NOMO-1 (cell line): ENCODE measurements around the gene CRY1.

Source experiments
- DNase-seq, 2 experiments: peaks; one replicate each; lab custom pipeline; 2025; ENCODE audit not compliant: unreplicated experiment in 2 of 2; lab: John Stamatoyannopoulos, UW

The CRY1 gene

GRCh38 chr12:107093417-107094182, at the start of gene CRY1:
CRY1 (minus strand) TSS chr12:107093549; CDS start chr12:107092961, 588 bp downstream.
- peak; percentile 83 to 88 for DNase-seq

- DNase-seq, result no peak
These were observed 46.4 kb upstream of the CRY1 start for GRCh38 chr12:107139787-107140186.

- no peak for DNase-seq
These were observed 45.6 kb upstream of the CRY1 start for GRCh38 chr12:107138990-107139389.

DNA sequence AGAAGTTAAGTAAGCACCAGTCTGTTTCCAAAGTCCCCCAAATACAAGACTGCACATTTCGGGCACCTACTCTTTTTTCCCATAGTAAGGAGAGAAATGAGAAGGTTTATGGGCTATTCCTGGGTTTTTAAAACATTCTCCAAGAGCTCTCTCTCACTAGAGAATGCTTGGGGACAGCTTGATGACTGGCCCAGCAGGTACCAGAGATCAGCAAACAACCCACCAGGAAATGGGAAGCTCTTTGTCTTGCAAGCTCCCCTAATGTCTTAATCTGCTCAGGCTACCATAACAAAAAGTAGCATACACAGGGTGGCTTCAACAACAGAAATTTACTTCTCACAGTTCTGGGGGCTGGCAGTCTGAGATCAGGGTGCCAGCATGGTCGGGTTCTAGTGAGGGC, 41.8 kb upstream of the CRY1 start:
- DNase-seq, result no peak

GRCh38 chr12:107134558-107134957, 41.2 kb upstream of the CRY1 start:
- peak in 1 of 2 experiments; percentile 13 for DNase-seq

GRCh38 chr12:107133462-107133861, 40.1 kb upstream of the CRY1 start:
- DNase-seq, result no peak

DNA sequence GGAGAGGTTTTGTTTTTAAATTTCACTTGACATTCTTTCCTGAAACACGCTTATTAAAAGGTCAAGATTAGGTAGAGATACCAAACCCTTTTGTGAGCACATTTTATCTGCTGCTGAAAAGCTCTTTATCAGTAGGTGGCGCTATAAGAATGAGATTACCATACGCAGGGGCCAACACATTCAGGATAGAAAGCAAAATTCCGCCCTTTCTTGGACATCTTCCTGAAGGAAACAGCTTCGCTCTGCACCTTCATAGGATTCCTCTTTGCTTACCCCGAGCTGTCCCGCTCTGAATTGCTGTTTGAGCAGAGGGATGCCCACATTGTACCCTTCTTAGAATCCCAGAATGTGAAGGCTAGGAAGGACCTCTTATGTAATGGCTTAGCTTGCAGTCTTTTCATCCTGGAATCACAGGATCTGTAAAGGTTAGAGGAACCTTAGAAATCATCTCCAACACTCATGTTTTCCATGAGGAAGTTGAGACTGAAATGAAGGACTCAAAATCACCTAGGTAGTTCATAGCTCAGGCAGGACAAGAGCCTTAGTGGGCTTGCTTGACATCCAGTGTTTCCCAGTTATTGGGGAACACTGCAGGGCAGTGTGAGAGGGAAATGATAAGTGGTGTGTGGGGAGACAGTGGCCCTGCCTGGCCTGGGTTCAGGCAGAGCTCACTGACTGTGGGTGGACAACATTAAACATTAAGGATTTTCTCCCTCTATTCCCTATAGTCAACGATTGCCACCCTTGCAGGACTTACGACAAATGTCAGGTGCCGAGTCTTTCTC, 38.7 kb upstream of the CRY1 start:
- DNase-seq, result peak; percentile 7 to 37

DNA sequence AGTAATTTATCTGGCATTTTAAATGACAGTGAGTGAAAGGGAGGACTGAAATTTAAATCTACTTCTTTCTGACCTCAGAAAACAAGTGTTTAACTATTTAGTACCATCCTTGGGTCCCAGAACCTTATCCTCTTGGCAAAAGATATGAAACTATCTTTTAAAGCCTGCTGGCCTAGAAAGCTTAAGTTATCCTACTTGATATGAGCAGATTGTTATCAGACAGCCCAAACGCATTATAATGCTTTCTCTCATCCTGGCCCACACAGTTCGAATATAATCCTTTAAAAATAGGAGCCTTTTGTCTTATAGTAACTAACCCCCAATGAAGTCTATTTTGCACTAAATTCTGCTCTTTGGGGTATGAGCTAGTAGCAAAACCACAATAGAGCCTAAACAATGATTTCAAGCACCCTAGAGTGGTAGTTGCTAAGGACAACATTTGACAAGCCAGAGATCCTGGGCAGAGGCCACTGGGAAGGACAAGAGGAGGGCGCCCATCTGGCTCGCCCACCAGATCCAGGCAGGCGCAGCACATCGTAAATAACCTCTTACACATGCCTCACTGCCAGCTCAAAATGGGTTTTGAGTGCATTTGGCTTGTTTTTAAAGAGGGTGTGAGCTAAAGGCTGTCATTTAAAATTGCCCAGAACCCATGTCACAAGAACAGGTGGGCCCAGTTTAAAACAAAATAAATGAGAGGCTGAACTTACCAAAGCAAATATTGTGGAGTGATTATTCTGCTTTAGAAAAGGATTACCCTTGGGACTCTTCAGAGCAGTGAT, 37.7 kb upstream of the CRY1 start:
- no peak for DNase-seq

GRCh38 chr12:107129315-107129930, 36.1 kb upstream of the CRY1 start:
- DNase-seq, result no peak

- no peak for DNase-seq
These were observed 34.4 kb upstream of the CRY1 start for GRCh38 chr12:107127482-107128430.

GRCh38 chr12:107126796-107127481, 33.6 kb upstream of the CRY1 start:
- DNase-seq, result peak; percentile 65 to 70

DNA sequence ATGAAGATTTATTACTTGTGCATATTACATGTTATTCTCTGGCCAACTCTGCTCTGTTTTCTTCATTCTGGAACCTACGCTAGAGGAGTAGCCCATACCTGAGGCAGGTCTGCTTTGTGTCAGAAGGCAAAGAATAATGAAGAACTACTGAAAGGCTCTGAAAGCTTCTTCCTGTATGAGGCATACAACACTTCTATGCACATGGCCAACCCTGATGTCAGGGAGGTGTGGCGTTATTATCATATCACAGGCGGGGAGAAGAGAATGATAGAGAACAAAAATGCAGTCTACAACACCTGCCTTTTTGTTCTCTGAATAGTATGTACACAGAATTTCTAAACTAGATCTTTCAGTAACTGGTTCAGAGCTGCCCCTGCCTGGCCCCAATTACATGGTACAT, 32.5 kb upstream of the CRY1 start:
- DNase-seq, result no peak

DNA sequence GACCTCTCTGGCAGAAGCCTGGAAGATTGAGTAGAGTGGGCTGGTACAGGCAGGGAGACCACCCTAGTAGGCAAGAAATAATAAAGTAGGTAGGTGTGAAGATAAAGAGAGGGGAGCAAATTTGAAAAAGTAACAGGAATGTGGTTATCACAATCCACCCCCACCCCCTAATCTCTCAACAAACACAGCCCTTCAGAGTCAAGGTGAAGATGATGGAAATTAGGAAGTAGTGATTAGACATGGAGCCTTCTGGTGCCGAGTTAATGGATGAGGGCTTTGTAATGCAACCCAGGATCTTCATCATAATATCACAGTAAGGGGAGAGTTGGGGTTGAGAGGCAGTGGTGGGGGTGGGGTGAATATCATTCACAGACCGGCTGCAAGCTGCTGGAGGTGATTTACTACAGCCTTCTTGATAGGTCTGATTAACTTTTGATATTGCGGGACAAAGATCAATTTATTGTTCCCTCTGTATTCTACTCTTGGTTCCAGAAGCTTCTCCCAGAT, 29.2 kb upstream of the CRY1 start:
- no peak for DNase-seq

DNA sequence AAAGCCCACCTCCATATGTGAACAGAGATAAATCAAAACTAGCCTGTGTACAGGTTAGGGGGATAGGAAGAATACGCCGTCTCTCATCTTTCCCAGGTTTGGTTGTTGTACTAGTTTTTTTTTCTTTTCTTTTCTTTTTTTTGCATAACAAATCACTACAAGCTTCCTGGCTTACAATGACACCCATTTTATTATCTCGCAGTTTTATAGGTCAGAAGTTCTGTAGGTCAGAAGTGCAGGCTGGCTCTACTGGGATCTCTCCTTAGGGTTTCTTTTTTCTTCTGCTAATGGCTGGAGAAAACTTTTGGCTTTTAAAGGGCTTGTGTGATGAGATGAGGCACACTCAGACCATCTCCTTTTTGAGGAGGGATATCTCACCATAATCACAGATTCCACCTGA, 25.7 kb upstream of the CRY1 start:
- no peak for DNase-seq

DNA sequence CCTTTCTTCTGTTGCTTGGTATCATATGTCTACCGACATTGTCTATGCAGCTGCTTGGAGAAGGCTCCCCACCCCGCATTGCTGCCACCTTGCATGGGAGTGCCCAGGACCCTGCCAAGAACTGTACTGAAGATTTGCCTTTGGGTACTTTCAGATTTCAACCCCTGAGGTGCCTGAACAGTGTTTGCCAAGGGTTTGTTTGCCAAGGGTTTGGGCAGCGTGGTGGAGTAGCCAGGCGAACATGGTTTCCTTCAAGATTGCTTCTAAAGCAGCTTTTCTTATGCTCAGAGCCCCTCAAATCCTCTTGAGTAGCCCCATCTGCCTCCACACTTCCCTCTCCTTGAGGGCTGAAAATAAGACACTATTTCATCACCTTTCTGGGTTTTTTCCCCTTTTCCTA, 25.3 kb upstream of the CRY1 start:
- no peak for DNase-seq

DNA sequence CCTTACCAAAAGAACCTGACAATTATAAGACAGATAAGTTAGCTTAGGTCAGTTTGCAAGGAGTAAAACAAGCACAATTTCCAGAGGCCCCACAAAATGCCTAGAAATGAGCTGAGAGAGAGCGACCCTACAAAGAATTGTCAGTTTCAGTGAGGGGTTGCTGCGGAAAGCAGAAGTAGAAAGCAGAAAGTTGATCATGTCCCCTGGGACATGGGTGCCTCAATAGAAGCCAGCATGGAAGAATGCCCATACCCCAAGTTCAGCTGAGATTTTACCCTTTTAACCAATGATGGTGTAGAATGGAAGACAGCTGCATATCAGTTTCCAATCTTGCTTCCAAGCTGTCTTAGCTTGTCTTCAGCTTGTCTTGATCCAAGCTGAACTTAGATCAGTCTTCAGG, 21.8 kb upstream of the CRY1 start:
- no peak for DNase-seq

DNA sequence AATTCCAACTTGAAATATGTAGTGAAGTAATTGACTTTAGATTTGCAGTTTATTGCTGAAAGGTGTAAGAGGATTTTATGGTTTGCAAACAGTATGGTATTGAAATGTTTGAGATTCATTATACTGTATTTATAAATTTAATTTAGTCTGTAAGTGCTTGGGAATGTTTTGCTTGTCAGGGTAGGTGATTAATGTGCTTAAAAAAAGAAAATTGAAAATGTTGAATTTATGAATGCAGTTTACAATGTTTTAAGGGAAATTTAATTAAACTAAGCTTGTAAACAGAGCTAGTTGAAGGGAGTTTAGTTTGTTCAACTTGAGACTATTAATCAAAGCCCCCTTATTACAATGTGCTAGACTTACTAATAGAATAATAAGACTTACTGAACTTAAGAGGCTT, 18.0 kb upstream of the CRY1 start:
- DNase-seq, result no peak

GRCh38 chr12:107109726-107110719, 16.7 kb upstream of the CRY1 start:
- DNase-seq, result no peak
